GM19238 (cell line): ENCODE measurements around the gene KRTAP26-1.

ENCODE experiments used
- DNase-seq: peaks from one replicate; pipeline ENCODE4 v3.0.0; 2011; ENCODE audit warnings: low spot score; ENCODE audit not compliant: insufficient read length

Gene KRTAP26-1, protein sequence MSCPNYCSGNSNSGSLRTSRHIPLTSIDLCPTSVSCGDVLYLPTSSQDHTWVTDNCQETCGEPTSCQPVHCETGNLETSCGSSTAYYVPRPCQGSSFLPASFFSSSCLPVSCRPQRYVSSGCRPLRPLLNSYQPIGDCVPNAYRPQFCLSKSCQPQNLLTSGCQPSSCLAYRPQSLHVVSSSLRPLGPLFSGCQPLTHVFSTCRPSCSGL

GRCh38 chr21:30320215-30320614, at the start of gene KRTAP26-1:
TSS of gene KRTAP26-1 (minus strand) at chr21:30320315. CDS start at chr21:30320035, 280 bp downstream.
- DNase-seq = no peak

- DNase-seq = no peak
Measured at GRCh38 chr21:30355906-30356305, 35.8 kb upstream of the KRTAP26-1 start.

DNA sequence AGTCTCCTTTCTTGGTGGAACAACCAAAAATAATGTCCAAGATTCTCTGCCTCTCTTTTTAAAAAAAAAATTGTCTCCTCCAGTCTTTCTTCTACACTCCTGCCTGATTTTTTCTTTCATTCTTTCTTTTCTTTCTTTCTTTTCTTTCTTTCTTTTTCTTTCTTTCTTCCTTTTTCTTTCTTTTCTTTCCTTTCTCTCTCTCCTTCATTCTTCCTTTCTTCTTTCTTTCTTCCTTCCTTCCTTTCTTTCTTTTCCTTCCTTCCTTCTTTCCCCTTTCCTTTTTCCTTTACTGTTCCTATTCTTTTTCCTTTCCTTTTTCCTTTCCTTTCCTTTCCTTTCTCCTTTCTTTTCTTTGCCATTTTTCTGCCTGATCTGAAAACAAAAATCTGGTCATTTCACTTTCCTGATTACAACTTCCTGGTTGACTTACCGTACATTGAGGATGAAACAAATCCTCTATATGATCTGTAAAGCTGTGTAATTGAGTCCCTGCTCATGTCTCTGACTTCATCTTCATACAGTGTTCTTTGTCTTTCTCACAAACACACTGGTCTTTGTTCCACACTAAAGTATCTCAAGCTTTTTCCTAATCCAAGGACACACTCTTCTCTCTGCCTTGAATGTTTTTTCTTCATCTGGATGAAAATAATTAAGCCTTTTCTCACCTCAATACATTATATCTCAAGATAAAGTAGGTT, 34.3 kb upstream of the KRTAP26-1 start:
- DNase-seq = no peak

GRCh38 chr21:30351534-30351933, 31.4 kb upstream of the KRTAP26-1 start:
- DNase-seq = no peak

GRCh38 chr21:30349572-30349971, 29.5 kb upstream of the KRTAP26-1 start:
- DNase-seq = no peak

DNA sequence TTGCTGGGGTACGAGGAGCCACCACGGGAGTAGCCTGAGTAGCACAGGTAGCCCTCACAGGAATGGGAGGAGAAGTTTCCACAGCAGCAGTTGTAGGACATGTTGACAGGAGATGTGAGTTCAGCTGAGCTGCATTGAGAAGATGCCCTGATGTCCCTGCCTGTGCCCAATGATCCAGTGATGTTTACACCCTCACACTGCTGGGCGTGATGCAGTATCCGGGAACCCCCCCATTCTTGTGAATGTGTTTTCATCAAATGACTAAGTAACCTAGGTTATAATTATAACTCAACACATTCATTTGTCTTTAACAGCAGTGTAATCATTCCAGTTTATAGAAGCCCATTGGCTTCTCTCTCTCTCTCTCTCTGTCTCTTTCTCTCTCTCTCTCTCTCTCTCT, 28.4 kb upstream of the KRTAP26-1 start, which contains the start of gene KRTAP23-1:
TSS of gene KRTAP23-1 (minus strand) at position 101 of the 400 bp plus-strand sequence. CDS start at position 101, 0 bp downstream.
- no peak for DNase-seq

DNA sequence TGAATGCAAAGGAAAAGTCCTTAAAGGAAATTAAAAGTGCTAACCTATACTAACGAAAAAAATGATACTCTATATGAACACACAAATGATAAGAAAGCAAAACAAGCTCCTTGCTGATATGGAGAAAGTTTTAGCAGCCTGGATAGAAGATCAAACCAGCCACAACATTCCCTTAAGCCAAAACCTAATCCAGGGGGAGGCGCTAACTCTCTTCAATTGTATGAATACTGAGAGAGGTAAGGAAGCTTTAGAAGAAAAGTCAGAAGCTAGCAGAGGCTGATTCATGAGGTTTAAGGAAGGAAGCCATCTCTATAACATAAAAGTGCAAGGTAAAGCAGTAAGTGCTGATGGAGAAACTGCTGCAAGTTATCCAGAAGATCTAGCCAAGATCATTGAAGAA, 24.9 kb upstream of the KRTAP26-1 start:
- no peak for DNase-seq

DNA sequence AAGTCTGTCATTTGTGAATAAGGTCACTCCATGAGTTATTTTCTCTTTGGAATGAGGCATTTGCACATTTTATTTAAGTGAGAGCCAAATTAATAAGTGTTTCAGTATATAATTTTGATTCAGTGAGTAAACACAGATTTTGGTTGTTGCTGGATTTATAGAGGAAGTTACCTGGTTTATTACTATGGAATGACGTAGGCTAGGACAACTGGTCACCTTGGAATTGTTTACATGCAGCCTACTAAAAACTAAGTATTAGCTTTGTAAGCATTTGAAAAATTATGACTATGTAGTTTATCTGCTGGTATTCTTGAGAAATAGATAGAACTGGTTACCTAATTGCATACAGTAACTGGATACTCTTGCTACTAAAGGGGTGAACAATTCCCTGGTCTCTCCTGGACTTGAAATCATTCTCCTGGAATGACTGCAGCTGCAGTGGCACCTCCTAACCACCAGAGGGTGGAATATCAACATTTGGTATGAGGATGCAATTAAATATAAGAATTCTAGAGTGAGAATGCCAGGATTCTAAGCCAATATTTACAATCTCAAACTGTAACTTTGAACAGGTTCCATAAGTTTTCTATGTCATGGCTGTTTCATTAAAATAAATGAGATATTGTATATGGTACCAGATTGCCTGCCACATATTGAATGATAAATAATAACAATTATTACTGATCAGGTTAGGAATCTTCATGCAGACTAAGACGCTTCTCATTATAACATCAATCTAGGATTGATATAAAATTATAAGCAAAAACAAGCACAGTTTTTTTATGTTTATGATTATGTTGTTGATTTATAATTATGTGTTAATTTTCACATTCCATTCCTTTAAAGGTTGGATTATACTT, 20.8 kb upstream of the KRTAP26-1 start:
- DNase-seq = peak; percentile 2

DNA sequence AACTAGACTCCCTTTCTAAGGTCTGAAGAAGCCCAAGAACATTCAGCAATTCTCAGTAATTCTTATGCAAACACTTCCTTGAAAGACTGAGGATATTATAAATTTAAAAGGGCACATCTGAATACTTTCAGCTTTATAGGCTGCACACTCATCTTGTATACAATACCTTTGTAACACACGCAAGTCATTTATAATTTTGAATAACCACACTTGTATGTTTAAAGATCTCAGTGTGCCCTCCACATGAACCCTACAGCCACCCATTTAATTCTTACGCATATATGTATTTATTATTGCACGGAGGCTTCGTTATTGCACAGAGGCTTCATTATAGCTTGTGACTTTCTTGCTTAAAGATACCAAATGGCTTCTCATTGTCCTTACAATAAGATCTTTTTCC, 18.6 kb upstream of the KRTAP26-1 start:
- DNase-seq = no peak

GRCh38 chr21:30337772-30338171, 17.7 kb upstream of the KRTAP26-1 start:
- no peak for DNase-seq

GRCh38 chr21:30337276-30337744, 17.2 kb upstream of the KRTAP26-1 start, which contains the start of gene KRTAP27-1:
TSS of gene KRTAP27-1 (minus strand) at chr21:30337694. CDS start at chr21:30337668, 26 bp downstream.
- DNase-seq = no peak

- DNase-seq = no peak
Measured at GRCh38 chr21:30336596-30336995, 16.5 kb upstream of the KRTAP26-1 start.

- no peak for DNase-seq
Measured at GRCh38 chr21:30333736-30334135, 13.6 kb upstream of the KRTAP26-1 start.

DNA sequence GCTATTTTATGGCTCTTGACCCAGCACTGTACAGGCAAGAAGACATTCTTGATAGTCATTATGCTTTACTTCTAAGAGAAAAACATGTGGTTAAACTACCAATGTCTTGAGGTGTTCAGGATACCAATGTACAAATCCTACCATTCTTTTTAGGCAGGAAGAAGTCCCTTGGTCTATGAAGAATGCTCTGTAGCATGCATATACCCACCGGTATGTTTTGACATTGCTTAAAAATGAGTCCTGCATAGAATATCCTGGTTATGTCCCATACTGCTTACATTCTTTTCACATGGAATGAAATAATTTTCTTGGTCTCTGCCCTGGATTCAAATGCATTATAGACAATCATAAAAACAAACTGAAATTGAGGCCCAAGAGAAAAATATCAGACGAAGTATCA, 12.6 kb upstream of the KRTAP26-1 start:
- DNase-seq = no peak

DNA sequence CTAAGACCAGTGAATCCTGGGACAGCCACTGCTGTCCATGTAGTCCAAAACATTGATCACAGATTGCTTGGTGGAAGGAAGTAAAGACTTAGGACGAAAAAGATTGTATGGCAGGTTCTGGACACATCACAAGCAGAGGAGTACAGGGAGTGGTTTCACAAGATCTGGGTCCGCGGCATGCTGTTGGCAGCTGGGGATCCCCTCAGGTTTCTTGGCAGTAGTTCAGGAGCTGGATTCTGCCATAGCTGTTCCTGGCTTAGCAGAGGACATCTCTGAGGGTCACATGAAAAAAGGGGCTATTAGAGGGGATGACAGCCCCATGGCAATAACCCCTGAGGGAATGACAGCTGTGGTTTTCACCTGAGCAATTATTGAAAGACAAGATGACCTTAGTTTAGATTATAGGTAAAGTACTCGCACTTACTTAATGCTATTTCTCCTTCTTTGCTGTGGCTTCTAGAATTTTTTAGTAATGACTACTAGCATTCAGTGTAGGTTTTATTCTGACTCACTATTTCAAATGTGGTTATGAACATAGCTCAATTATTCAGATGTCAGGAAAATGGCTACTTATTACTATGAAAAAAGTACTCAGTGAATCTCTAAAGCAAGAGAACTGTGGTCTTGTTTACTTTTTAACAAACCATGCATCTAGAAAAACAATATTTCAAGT, 9.2 kb upstream of the KRTAP26-1 start:
- no peak for DNase-seq

- no peak for DNase-seq
Measured at GRCh38 chr21:30326390-30326789, 6.3 kb upstream of the KRTAP26-1 start.

DNA sequence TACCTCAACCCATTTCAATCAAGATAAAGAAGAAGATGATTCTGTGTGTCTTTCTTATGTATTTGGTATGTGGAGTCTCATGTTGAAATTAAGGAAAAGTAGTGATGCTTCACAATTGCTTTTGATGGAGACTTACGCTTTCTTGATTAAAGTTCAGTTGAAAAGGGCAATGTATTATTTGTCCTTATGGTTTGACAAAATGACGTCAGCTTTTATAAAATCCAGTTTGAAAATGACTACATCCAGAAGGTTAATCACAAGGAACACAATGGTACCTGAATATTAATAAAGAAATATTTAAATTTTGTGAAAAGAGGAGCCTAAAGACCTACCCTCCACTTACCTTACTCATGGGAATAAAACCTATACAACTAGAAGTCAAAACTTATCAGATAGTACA, 4.4 kb downstream of the KRTAP26-1 start:
- DNase-seq = no peak

- no peak for DNase-seq
Measured at GRCh38 chr21:30306884-30307283, 13.2 kb downstream of the KRTAP26-1 start.

DNA sequence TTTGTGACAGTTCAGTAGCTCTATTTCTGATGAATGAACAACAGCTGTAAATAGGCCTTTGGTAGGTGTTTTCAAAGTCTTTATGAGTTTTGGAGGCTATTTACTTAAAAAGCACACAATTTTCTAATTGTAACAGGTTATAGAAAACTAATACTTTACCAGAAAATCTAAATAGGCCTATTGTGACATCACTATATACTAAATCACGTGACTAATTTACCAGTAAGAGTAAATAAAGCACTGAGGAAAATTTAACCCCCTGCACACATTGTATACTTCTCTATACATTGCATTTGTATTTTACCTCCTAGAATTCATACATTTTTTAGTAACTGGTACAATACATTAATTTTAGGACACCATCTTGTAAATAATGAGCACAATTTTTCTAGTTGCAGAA, 15.0 kb downstream of the KRTAP26-1 start:
- no peak for DNase-seq

DNA sequence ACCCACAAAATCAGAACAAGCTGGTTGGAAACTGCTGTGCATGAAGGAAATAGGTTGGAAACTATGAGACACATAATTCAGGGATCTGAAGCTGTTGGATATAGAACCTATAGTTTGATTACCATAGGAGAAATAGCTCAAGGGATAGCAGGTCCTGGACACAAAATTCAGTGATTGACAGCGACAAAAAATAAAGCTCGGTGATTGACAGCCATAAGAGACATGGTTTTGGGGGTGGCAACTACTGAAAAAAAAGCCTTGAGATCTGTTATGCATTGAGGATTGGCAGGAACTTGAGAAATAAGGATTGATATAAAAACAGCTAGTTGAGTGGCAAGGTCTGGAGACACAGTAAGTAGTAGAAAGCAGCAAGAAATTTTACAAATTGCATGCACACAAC, 30.9 kb downstream of the KRTAP26-1 start, which contains the start of gene KRTAP25-1:
TSS of gene KRTAP25-1 (minus strand) at position 300 of the 400 bp plus-strand sequence. CDS start at position 276, 24 bp downstream.
- no peak for DNase-seq

DNA sequence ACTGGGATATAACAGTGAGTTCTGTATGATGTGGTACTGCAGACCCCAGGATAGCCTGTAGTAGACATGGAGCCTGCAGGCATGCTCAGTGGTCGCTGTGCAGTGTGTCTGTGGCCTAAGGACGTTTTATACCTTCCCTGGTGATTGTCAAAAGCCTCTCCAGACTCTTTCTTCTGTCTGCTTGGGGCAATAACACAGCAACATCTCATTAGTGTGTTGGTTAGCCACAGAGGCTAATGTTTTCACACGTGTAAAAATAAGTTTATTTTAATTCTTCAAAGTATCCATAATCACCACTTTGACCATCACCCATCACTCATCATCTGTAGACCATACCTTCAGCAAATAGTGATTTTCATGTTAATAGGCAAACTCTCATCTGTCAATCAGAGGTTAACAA, 37.3 kb downstream of the KRTAP26-1 start, which contains the start of gene KRTAP24-1:
TSS of gene KRTAP24-1 (minus strand) at position 101 of the 400 bp plus-strand sequence. CDS start at position 83, 18 bp downstream.
- no peak for DNase-seq
